ENCODE data around the gene EPS8.

Gene EPS8

GRCh38 chr12:15648558-15648957 is 140.6 kb downstream of the EPS8 start:
- no peak for DNase-seq (ENCODE audit: low read depth)

GRCh38 chr12:15646581-15646980 is 142.6 kb downstream of the EPS8 start:
- TF ChIP-seq CTCF (IDR thresholded peaks at IDR 0.05; ENCODE audit: control insufficient read depth, extremely low read depth, insufficient read depth) = no peak
- H3K4me3 ChIP-seq (ENCODE audit: low read depth, low read length) = no peak overlapping the region
- no peak for DNase-seq (ENCODE audit: low read depth)

More at GRCh38 chr12:15648558-15648957, 140.6 kb downstream of the EPS8 start:
- no peak for TF ChIP-seq CTCF (IDR thresholded peaks at IDR 0.05; ENCODE audit: control insufficient read depth, extremely low read depth, insufficient read depth)
- no peak overlapping the region for H3K4me3 ChIP-seq (ENCODE audit: low read depth, low read length)

GRCh38 chr12:15644700-15645099 is 144.5 kb downstream of the EPS8 start:
- no peak for DNase-seq (ENCODE audit: low read depth)
- no peak overlapping the region for H3K4me3 ChIP-seq (ENCODE audit: low read depth, low read length)
- TF ChIP-seq CTCF (IDR thresholded peaks at IDR 0.05; ENCODE audit: control insufficient read depth, extremely low read depth, insufficient read depth) = no peak

GRCh38 chr12:15638231-15638630 is 151.0 kb downstream of the EPS8 start:
- no peak overlapping the region for H3K4me3 ChIP-seq (ENCODE audit: low read depth, low read length)
- no peak for DNase-seq (ENCODE audit: low read depth)
- TF ChIP-seq CTCF (IDR thresholded peaks at IDR 0.05; ENCODE audit: control insufficient read depth, extremely low read depth, insufficient read depth) = no peak

- no peak overlapping the region for H3K4me3 ChIP-seq (ENCODE audit: low read depth, low read length)
- TF ChIP-seq CTCF (IDR thresholded peaks at IDR 0.05; ENCODE audit: control insufficient read depth, extremely low read depth, insufficient read depth) = no peak
- DNase-seq (ENCODE audit: low read depth) = no peak
Observed at GRCh38 chr12:15636060-15636890, 152.9 kb downstream of the EPS8 start.

GRCh38 chr12:15634010-15634683 is 155.0 kb downstream of the EPS8 start:
- no peak overlapping the region for H3K4me3 ChIP-seq (ENCODE audit: low read depth, low read length)
- TF ChIP-seq CTCF (IDR thresholded peaks at IDR 0.05; ENCODE audit: control insufficient read depth, extremely low read depth, insufficient read depth) = no peak
- no peak for DNase-seq (ENCODE audit: low read depth)

Measured in LNCaP clone FGC (cell line).